Esophagus (tissue), 2 donors: ENCODE measurements around the gene RBBP5. TPM values are rescaled to one million over a fixed set of nuclear protein-coding genes. Genes with fewer than 3 reads are reported as not detected.

Experiments
- H3K27ac ChIP-seq, 2 donors: one replicate each; pipeline ENCODE4 v1.5.1; 2013; ENCODE audit warnings: low read depth in 2 of 2, mild to moderate bottlenecking in 2 of 2, inconsistent platforms in 1 of 2, low read length in 1 of 2, moderate library complexity in 1 of 2
- H3K27me3 ChIP-seq, 2 donors: one replicate each; pipeline ENCODE4 v1.6.1; 2013; ENCODE audit warnings: low read length in 2 of 2, control low read depth in 1 of 2, mild to moderate bottlenecking in 1 of 2; ENCODE audit not compliant: insufficient read depth in 2 of 2, control insufficient read depth in 1 of 2
- H3K36me3 ChIP-seq, 2 donors: one replicate each; pipeline ENCODE4 v1.6.1; 2013; ENCODE audit warnings: low read length in 1 of 2; ENCODE audit not compliant: control insufficient read depth in 2 of 2, insufficient read depth in 2 of 2
- H3K4me1 ChIP-seq, 2 donors: one replicate each; pipeline ENCODE4 v1.6.1; 2013; ENCODE audit warnings: low read length in 1 of 2; ENCODE audit not compliant: control insufficient read depth in 2 of 2, insufficient read depth in 2 of 2
- H3K4me3 ChIP-seq, 2 donors: one replicate each; pipeline ENCODE4 v1.5.1; 2013; ENCODE audit warnings: low read length in 2 of 2, mild to moderate bottlenecking in 2 of 2, low read depth in 1 of 2, moderate library complexity in 1 of 2
- H3K9me3 ChIP-seq, 2 donors: one replicate each; pipeline ENCODE4 v1.6.1; 2013; ENCODE audit warnings: mild to moderate bottlenecking in 2 of 2, low read depth in 1 of 2, low read length in 1 of 2, moderate library complexity in 1 of 2; ENCODE audit not compliant: control insufficient read depth in 2 of 2, insufficient read depth in 1 of 2
- WGBS, 2 donors: extraction: QIAGEN DNeasy Blood & Tissue Kit; methylation state at CpG; one replicate each; pipeline ENCODE4 v1.1.7; 2013; 5-methylcytosine and 5-hydroxymethylcytosine counted together
- polyA plus RNA-seq, 2 donors: library from polyadenylated mRNA; stranded (reverse); fragments of 200-250 nt; gene quantifications; one replicate each; pipeline ENCODE4 v1.2.3, GENCODE V29; 2013
- donor health status: healthy with polysubstance abuse.
- donor health status: Bipolar disorder and iron deficiency.

Gene RBBP5
- polyA plus RNA-seq, 2 donors: 3.0 to 4.0 TPM

GRCh38 chr1:205108464-205108863, 13.3 kb downstream of the RBBP5 start:
- Histone ChIP-seq H3K36me3 (peaks cover 4 to 17% of the 10 kb centered on the region in 2 donors), H3K27me3 (no peaks in the 10 kb centered on the region), H3K27ac (no peak overlapping the region), H3K9me3 (no peaks in the 10 kb centered on the region), H3K4me3 (no peak overlapping the region), H3K4me1 (no peaks in the 10 kb centered on the region)
- 89 to 90% methylated on average over 4 of the region's 4 CpGs for WGBS, 2 donors

- Histone ChIP-seq H3K9me3 (no peaks in the 10 kb centered on the region), H3K27ac (no peak overlapping the region), H3K4me3 (no peak overlapping the region), H3K36me3 (peaks cover 4 to 19% of the 10 kb centered on the region in 2 donors), H3K4me1 (no peaks in the 10 kb centered on the region), H3K27me3 (no peaks in the 10 kb centered on the region)
- WGBS, 2 donors: 93 to 96% methylated on average over 4 of the region's 4 CpGs
Measured at GRCh38 chr1:205107327-205107726, 14.5 kb downstream of the RBBP5 start.

GRCh38 chr1:205102404-205102803, 19.4 kb downstream of the RBBP5 start:
- H3K27ac ChIP-seq: no peak overlapping the region
- 98% methylated on average over 3 of the region's 3 CpGs for WGBS, 2 donors
- H3K4me3 ChIP-seq: no peak overlapping the region
- peaks cover 15 to 25% of the 10 kb centered on the region in 2 donors for H3K36me3 ChIP-seq
- no peaks in the 10 kb centered on the region for H3K4me1 ChIP-seq
- H3K27me3 ChIP-seq: no peaks in the 10 kb centered on the region
- H3K9me3 ChIP-seq: no peaks in the 10 kb centered on the region

- Histone ChIP-seq H3K36me3 (peaks cover 22 to 25% of the 10 kb centered on the region in 2 donors), H3K9me3 (no peaks in the 10 kb centered on the region), H3K4me1 (no peaks in the 10 kb centered on the region), H3K27ac (no peak overlapping the region), H3K27me3 (no peaks in the 10 kb centered on the region), H3K4me3 (no peak overlapping the region)
Measured at GRCh38 chr1:205098242-205098641, 23.5 kb downstream of the RBBP5 start.

GRCh38 chr1:205095422-205095821, 26.4 kb downstream of the RBBP5 start:
- peaks cover 24 to 27% of the 10 kb centered on the region in 2 donors for H3K36me3 ChIP-seq
- no peak overlapping the region for H3K4me3 ChIP-seq
- H3K4me1 ChIP-seq: no peaks in the 10 kb centered on the region
- H3K27me3 ChIP-seq: no peaks in the 10 kb centered on the region
- no peak overlapping the region for H3K27ac ChIP-seq
- H3K9me3 ChIP-seq: no peaks in the 10 kb centered on the region

- Histone ChIP-seq H3K36me3 (peaks cover 13 to 18% of the 10 kb centered on the region in 2 donors), H3K9me3 (no peaks in the 10 kb centered on the region), H3K27ac (no peak overlapping the region), H3K4me1 (no peaks in the 10 kb centered on the region), H3K27me3 (no peaks in the 10 kb centered on the region), H3K4me3 (no peak overlapping the region)
- 82 to 86% methylated on average over 4 of the region's 4 CpGs for WGBS, 2 donors
Measured at GRCh38 chr1:205091043-205091740, 30.6 kb downstream of the RBBP5 start.

GRCh38 chr1:205088341-205088740, 33.4 kb downstream of the RBBP5 start:
- H3K4me3 ChIP-seq: no peak overlapping the region
- no peaks in the 10 kb centered on the region for H3K4me1 ChIP-seq
- H3K36me3 ChIP-seq: peaks cover 11 to 18% of the 10 kb centered on the region in 2 donors
- WGBS, 2 donors: 89 to 92% methylated on average over 3 of the region's 3 CpGs
- no peaks in the 10 kb centered on the region for H3K27me3 ChIP-seq
- H3K9me3 ChIP-seq: no peaks in the 10 kb centered on the region
- H3K27ac ChIP-seq: no peak overlapping the region

GRCh38 chr1:205084360-205084759, 37.4 kb downstream of the RBBP5 start, which contains the start of gene TMEM81:
Gene TMEM81 (minus strand): TSS chr1:205084460. CDS start chr1:205084320, 140 bp downstream.
- WGBS, 2 donors: 96 to 97% methylated on average over 2 of the region's 2 CpGs
- Histone ChIP-seq H3K27me3 (no peaks in the 10 kb centered on the region), H3K4me1 (no peaks in the 10 kb centered on the region), H3K9me3 (no peaks in the 10 kb centered on the region), H3K36me3 (peaks cover 7 to 9% of the 10 kb centered on the region in 2 donors), H3K27ac (no peak within 1 kb of the TSS), H3K4me3 (no peak within 1 kb of the TSS)

GRCh38 chr1:205082431-205082830, 39.3 kb downstream of the RBBP5 start:
- H3K36me3 ChIP-seq: peaks cover 5 to 7% of the 10 kb centered on the region in 2 donors
- H3K4me3 ChIP-seq: no peak overlapping the region
- WGBS, 2 donors: 91 to 95% methylated on average over 4 of the region's 4 CpGs
- no peaks in the 10 kb centered on the region for H3K27me3 ChIP-seq
- H3K9me3 ChIP-seq: no peaks in the 10 kb centered on the region
- H3K27ac ChIP-seq: no peak overlapping the region
- no peaks in the 10 kb centered on the region for H3K4me1 ChIP-seq

GRCh38 chr1:205077934-205078311, 43.9 kb downstream of the RBBP5 start:
- Histone ChIP-seq H3K36me3 (no peaks in the 10 kb centered on the region), H3K4me3 (no peak overlapping the region), H3K4me1 (no peaks in the 10 kb centered on the region), H3K27ac (no peak overlapping the region), H3K27me3 (no peaks in the 10 kb centered on the region), H3K9me3 (no peaks in the 10 kb centered on the region)
- WGBS, 2 donors: 68 to 78% methylated on average over 1 of the region's 1 CpG
